Stimulated activated CD8-positive, alpha-beta memory T cell treated with anti-CD3 and anti-CD28 coated beads, Interleukin-7, amount 100 ng/mL, for 1 hour (primary cell): ENCODE data around the gene ZNF883.
"Not testable (repeated sequence)": the region's sequence is repeated elsewhere in the genome, so short reads cannot be mapped to it uniquely, and the experiment has no call there.

ENCODE experiments used
- DNase-seq, 2 donors: peaks; one replicate each; pipeline ENCODE4 v3.0.0-alpha.2; 2020; ENCODE audit warnings: low read depth in 2 of 2

The ZNF883 gene

GRCh38 chr9:113011911-113012381 lies at the start of gene ZNF883:
Gene ZNF883, minus strand, starts transcription at chr9:113012192.
- no peak for DNase-seq

GRCh38 chr9:113061072-113061850 lies 49.3 kb upstream of the ZNF883 start:
- DNase-seq = not testable (repeated sequence)

GRCh38 chr9:113059581-113060284 lies 47.7 kb upstream of the ZNF883 start:
- not testable (repeated sequence) for DNase-seq

GRCh38 chr9:113057193-113057592 lies 45.2 kb upstream of the ZNF883 start:
- DNase-seq = no peak

- DNase-seq = peak; percentile 50 to 57
Measured at GRCh38 chr9:113056191-113057106, 44.5 kb upstream of the ZNF883 start, which contains the start of gene ZFP37. Gene ZFP37, minus strand, starts transcription at chr9:113056724. Its CDS starts 36 bp downstream, at chr9:113056688.

GRCh38 chr9:113042884-113043657 lies 31.1 kb upstream of the ZNF883 start:
- no peak for DNase-seq

GRCh38 chr9:113026200-113026599 lies 14.2 kb upstream of the ZNF883 start:
- DNase-seq = no peak

GRCh38 chr9:113018247-113018646 lies 6.3 kb upstream of the ZNF883 start:
- no peak for DNase-seq

- DNase-seq = no peak
Measured at GRCh38 chr9:113012492-113012891, 500 bp upstream of the ZNF883 start.

GRCh38 chr9:113005777-113006176 lies 6.2 kb downstream of the ZNF883 start:
- DNase-seq = no peak

- DNase-seq = no peak
Measured at GRCh38 chr9:112997236-112997941, 14.6 kb downstream of the ZNF883 start.

- DNase-seq = no peak
Measured at GRCh38 chr9:112971415-112971814, 40.6 kb downstream of the ZNF883 start.

- no peak for DNase-seq
Measured at GRCh38 chr9:112970939-112971338, 41.1 kb downstream of the ZNF883 start.

GRCh38 chr9:112969730-112970129 lies 42.3 kb downstream of the ZNF883 start:
- DNase-seq = no peak

- DNase-seq = no peak
Measured at GRCh38 chr9:112955550-112955949, 56.4 kb downstream of the ZNF883 start.

- DNase-seq = no peak
Measured at GRCh38 chr9:112945620-112946208, 66.3 kb downstream of the ZNF883 start.

- DNase-seq = no peak
Measured at GRCh38 chr9:112939418-112939817, 72.6 kb downstream of the ZNF883 start.

- DNase-seq = no peak
Measured at GRCh38 chr9:112933696-112934095, 78.3 kb downstream of the ZNF883 start.

- no peak for DNase-seq
Measured at GRCh38 chr9:112925058-112925641, 86.8 kb downstream of the ZNF883 start.

GRCh38 chr9:112921549-112921948 lies 90.4 kb downstream of the ZNF883 start:
- DNase-seq = no peak
